GM18511 (cell line): ENCODE measurements around the gene KMO.

Experiments used
- ATAC-seq: cut with Tn5 transposase; IDR thresholded peaks from one replicate; pipeline ENCODE4 v1.9.1; 2021; ENCODE audit warnings: mild to moderate bottlenecking, moderate library complexity; ENCODE audit not compliant: unreplicated experiment

KMO gene

GRCh38 chr1:241622669-241623068 is 90.5 kb downstream of the KMO start:
- ATAC-seq: no peak

GRCh38 chr1:241624935-241625334 is 92.8 kb downstream of the KMO start:
- ATAC-seq: no peak

- ATAC-seq: peak; percentile 88
These were observed 95.5 kb downstream of the KMO start for GRCh38 chr1:241627453-241628259.

- no peak for ATAC-seq
These were observed 97.8 kb downstream of the KMO start for GRCh38 chr1:241630005-241630404.

GRCh38 chr1:241630476-241630875 is 98.3 kb downstream of the KMO start:
- no peak for ATAC-seq

GRCh38 chr1:241630899-241631298 is 98.7 kb downstream of the KMO start:
- ATAC-seq: no peak

GRCh38 chr1:241631674-241632073 is 99.5 kb downstream of the KMO start:
- ATAC-seq: no peak

GRCh38 chr1:241632987-241633386 is 100.8 kb downstream of the KMO start:
- no peak for ATAC-seq

- ATAC-seq: no peak
These were observed 103.5 kb downstream of the KMO start for GRCh38 chr1:241635556-241636152.

- ATAC-seq: no peak
These were observed 104.1 kb downstream of the KMO start for GRCh38 chr1:241636291-241636690.

- no peak for ATAC-seq
These were observed 104.9 kb downstream of the KMO start for GRCh38 chr1:241637046-241637590.

- no peak for ATAC-seq
These were observed 105.4 kb downstream of the KMO start for GRCh38 chr1:241637604-241638003.

GRCh38 chr1:241638099-241638682 is 106.0 kb downstream of the KMO start:
- no peak for ATAC-seq

GRCh38 chr1:241638909-241639622 is 106.9 kb downstream of the KMO start:
- no peak for ATAC-seq

- peak; percentile 54 for ATAC-seq
These were observed 107.5 kb downstream of the KMO start for GRCh38 chr1:241639623-241640148.

GRCh38 chr1:241640149-241640866 is 108.1 kb downstream of the KMO start, which contains the start of the genes CHML and OPN3:
CHML (minus strand) TSS chr1:241640369; CDS start chr1:241635766, 4,603 bp downstream.
OPN3 (minus strand) TSS chr1:241640369; CDS start chr1:241640254, 115 bp downstream.
- ATAC-seq: peak; percentile 88

- ATAC-seq: no peak
These were observed 108.9 kb downstream of the KMO start for GRCh38 chr1:241640867-241641622.

- no peak for ATAC-seq
These were observed 109.8 kb downstream of the KMO start for GRCh38 chr1:241641773-241642592.

GRCh38 chr1:241642593-241642944 is 110.4 kb downstream of the KMO start:
- ATAC-seq: no peak
